ENCODE results near the gene IFNL4.

IFNL4 gene

DNA sequence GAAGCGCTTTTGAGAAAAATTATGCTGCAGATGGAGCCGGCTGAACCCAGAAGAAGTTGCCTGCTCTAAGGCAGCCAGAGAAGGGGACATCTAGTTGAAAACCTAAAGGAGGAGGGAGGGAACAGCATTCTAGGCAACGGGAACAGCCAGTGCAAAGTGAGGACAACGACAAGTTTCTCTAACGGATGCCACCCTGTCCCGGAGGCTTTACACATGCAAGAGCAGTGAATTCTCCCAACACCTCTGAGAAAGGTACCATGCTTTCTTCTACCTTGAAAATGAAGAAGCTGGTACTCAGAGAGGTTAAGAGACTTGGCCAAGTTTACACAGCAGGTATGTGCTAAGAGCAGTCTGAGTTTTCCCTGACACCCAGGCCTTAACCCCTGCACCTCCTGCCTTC lies 9.7 kb downstream of the IFNL4 start:
- TF ChIP-seq ZFX (IDR thresholded peaks at IDR 0.05; ENCODE audit: borderline replicate concordance): no peak
- TF ChIP-seq, protein P1, sequence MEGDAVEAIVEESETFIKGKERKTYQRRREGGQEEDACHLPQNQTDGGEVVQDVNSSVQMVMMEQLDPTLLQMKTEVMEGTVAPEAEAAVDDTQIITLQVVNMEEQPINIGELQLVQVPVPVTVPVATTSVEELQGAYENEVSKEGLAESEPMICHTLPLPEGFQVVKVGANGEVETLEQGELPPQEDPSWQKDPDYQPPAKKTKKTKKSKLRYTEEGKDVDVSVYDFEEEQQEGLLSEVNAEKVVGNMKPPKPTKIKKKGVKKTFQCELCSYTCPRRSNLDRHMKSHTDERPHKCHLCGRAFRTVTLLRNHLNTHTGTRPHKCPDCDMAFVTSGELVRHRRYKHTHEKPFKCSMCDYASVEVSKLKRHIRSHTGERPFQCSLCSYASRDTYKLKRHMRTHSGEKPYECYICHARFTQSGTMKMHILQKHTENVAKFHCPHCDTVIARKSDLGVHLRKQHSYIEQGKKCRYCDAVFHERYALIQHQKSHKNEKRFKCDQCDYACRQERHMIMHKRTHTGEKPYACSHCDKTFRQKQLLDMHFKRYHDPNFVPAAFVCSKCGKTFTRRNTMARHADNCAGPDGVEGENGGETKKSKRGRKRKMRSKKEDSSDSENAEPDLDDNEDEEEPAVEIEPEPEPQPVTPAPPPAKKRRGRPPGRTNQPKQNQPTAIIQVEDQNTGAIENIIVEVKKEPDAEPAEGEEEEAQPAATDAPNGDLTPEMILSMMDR (IDR thresholded peaks at IDR 0.05): no peak
- H3K27ac ChIP-seq: no peak overlapping the region

DNA sequence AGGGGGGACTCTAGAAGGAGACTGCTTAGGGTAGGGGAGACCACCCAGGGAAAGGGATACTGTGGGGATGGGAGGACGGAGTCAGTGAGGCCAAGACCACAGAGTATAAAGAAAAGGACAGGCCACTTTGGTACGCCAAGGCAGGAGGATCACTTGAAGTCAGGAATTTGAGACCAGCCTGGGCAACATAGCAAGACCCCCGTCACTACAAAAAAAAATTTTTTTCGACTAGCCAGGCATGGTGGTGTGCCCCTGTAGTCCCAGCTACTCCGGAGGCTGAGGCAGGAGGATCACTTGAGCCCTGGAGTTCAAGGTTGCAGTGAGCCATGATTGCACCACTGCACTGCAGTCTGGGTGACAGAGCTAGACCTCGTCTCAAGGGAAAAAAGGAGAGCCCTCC lies 10.4 kb downstream of the IFNL4 start:
- TF ChIP-seq, protein P1 (IDR thresholded peaks at IDR 0.05): no peak
- no peak for TF ChIP-seq ZFX (IDR thresholded peaks at IDR 0.05; ENCODE audit: borderline replicate concordance)
- H3K27ac ChIP-seq: no peak overlapping the region

DNA sequence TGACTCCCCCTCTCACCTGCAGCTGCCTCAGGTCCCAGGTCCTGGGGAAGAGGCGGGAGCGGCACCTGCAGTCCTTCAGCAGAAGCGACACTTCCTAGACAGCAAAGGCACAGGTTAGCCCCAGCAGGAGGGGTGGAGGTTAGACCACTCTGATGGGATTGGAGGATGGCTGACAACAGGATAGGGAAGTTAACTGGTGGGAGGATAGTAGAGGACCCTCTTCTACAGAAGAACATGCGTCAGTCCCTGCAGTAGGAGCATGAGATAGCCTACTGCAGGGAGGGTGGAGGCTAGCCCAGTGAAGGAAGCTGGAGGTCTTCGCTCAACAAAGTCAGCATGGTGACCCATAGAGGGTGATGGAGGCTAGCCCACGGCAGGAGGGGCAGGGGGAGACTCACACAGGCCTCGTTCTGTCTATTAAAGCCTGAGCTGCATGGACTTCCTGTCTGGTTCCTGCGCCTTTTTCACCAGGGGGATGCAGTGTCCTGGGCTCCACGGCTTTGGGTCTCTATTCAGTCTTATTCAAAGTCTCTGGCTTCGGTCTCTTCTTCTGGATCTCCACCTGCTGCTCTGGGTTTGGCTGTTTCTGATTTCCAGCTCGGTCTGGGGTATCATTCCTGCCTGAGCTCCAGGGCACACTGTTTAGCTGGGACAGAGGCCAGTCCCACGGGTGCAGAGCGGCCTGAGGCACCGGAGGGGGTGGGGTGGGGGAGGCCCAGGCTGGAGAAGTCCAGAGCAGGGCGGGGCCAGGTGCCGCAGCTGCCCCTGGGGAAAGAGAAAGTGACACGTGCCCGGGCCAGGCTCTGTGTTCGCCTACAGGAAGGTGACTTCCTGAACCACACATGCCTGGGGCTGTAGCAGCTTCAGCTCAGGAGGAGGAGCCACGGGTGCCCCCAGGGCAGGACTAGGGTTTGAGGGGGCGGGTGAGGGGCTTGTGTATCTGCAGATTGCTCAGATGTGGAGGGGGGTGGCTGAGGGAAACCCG lies 11.2 kb downstream of the IFNL4 start:
- no peak overlapping the region for H3K27ac ChIP-seq

DNA sequence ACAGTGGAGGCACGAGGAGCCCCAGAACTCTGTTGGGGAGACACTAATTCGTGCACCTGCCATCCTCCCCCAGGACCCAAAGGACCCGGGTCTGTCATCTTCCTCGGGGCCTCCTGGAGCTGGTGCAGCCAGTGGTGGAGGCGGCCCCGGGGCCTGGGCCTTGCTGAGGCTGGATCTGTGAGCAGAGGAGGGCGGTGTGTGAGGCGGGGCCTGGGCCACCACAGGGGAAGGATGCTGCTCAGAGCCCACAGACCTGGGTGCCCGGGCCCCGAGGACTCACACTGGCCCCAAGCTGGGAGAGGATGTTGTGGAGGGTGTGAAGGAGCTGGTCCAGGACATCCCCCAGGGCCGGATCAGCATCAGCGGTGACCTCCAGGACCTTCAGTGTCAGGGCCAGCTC lies 12.1 kb downstream of the IFNL4 start:
- H3K27ac ChIP-seq: no peak overlapping the region
- TF ChIP-seq ZFX (IDR thresholded peaks at IDR 0.05; ENCODE audit: borderline replicate concordance): no peak
- TF ChIP-seq, protein P1 (IDR thresholded peaks at IDR 0.05): no peak

More for the DNA sequence above, 11.2 kb downstream of the IFNL4 start:
- TF ChIP-seq, protein P1 (IDR thresholded peaks at IDR 0.05): no peak
- TF ChIP-seq ZFX (IDR thresholded peaks at IDR 0.05; ENCODE audit: borderline replicate concordance): no peak

DNA sequence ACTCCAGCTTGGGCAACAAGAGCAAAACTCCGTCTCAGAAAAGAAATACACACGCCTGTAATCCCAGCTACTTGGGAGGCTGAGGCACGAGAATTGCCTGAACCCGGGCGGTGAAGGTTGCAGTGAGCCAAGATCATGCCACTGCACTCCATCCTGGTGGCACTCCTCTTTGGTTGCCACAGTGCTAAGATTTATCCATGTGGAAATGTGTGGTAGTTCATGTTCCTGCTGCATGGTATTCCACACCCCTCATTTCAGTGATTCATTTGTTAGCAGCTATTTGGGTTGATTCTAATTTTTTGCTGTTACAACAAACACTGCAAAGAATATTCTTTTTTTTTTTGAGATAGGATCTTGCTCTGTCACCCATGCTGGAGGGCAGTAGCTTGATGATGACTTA lies 15.9 kb downstream of the IFNL4 start:
- TF ChIP-seq, protein P1 (IDR thresholded peaks at IDR 0.05): no peak
- no peak for TF ChIP-seq ZFX (IDR thresholded peaks at IDR 0.05; ENCODE audit: borderline replicate concordance)

DNA sequence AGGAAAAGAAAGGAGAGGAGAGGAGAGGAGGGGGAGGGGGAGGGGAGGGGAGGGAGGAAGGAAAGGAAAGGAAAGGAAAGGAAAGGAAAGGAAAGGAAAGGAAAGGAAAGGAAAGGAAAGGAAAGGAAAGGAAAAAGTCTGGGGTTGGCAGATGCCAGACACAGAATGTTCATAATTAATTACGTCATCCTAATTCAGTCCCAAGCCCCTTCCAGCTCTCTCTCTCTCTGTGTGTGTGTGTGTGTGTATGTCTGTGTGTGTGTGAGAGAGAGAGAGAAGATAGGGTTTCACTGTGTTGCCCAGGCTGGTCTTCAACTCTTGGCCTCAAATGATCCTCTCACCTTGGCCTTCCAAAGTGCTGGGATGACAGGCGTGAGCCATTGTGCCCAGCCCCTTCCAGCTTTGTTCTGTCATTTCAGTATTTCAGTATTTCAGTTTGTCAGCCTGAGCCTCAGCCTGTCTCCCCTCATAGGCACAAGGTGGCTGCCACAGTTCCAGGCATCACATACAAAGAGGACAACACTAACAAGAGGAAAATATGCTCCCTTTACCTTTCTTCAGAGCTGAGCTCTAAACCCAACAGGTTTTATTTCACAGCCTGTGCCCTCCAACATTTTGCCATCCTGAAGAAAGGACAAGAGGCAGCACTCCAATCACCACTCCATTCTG lies 18.4 kb downstream of the IFNL4 start:
- H3K27ac ChIP-seq: no peak overlapping the region
- TF ChIP-seq, protein P1 (IDR thresholded peaks at IDR 0.05): no peak
- no peak for TF ChIP-seq ZFX (IDR thresholded peaks at IDR 0.05; ENCODE audit: borderline replicate concordance)

More for the DNA sequence above, 15.9 kb downstream of the IFNL4 start:
- H3K27ac ChIP-seq: no peak overlapping the region

DNA sequence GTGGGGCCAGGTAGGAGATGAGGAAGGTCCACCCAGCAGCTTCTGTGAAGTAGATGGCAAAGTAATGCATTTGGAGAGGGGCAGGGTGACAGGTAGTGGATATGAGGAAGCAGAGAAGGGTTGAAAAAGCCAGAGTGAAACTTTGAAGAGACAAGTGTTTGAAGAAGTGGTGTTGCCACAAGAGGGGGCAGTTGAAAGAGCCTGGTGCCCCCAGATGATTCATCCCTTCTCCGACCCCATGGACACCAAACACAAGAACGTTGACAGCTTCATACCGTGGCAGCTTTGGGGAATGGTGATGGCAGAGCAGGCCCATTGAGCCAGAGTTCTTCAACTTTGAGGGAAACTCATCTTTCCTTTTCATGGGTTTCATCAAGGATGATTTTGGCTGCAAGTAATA lies 23.7 kb downstream of the IFNL4 start:
- TF ChIP-seq, protein P1 (IDR thresholded peaks at IDR 0.05): no peak
- TF ChIP-seq ZFX (IDR thresholded peaks at IDR 0.05; ENCODE audit: borderline replicate concordance): no peak
- no peak overlapping the region for H3K27ac ChIP-seq
